Gastrocnemius medialis (tissue), 4 donors: ENCODE measurements around the gene OR51V1.

ENCODE experiments used
- POLR2A ChIP-seq, 2 donors: fragments of 450-650 bp; IDR thresholded peaks; one replicate each; pipeline ENCODE4 v1.6.1; 2017; ENCODE audit warnings: antibody characterized with exemption in 2 of 2, mild to moderate bottlenecking in 2 of 2, moderate library complexity in 2 of 2
- TF ChIP-seq, protein P1 (sequence below), 5 experiments: fragments of 450-650 bp in 3 of 5; fragments of 200-600 bp in 2 of 5; sonication (generic) in 2 of 5; IDR thresholded peaks in 4 of 5; conservative IDR thresholded peaks in 1 of 5; 1 replicate in 4 of 5; 2 replicates in 1 of 5; pipeline ENCODE4 v1.5.1; 2016 to 2019; ENCODE audit warnings: antibody characterized with exemption in 5 of 5, mild to moderate bottlenecking in 3 of 5, moderate library complexity in 3 of 5

- TF ChIP-seq, protein P1, sequence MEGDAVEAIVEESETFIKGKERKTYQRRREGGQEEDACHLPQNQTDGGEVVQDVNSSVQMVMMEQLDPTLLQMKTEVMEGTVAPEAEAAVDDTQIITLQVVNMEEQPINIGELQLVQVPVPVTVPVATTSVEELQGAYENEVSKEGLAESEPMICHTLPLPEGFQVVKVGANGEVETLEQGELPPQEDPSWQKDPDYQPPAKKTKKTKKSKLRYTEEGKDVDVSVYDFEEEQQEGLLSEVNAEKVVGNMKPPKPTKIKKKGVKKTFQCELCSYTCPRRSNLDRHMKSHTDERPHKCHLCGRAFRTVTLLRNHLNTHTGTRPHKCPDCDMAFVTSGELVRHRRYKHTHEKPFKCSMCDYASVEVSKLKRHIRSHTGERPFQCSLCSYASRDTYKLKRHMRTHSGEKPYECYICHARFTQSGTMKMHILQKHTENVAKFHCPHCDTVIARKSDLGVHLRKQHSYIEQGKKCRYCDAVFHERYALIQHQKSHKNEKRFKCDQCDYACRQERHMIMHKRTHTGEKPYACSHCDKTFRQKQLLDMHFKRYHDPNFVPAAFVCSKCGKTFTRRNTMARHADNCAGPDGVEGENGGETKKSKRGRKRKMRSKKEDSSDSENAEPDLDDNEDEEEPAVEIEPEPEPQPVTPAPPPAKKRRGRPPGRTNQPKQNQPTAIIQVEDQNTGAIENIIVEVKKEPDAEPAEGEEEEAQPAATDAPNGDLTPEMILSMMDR (IDR thresholded peaks at IDR 0.05 in 4 of 5, conservative IDR thresholded peaks at IDR 0.05 in 1 of 5): no peak
- TF ChIP-seq POLR2A (IDR thresholded peaks at IDR 0.05): no peak
Observed at GRCh38 chr11:5159806-5160205, 40.7 kb downstream of the OR51V1 start.
